Neuron (in vitro differentiated cells): ENCODE measurements around the gene SHCBP1L.

Experiments
- H2AFZ ChIP-seq: one replicate; pipeline ENCODE4 v1.6.1; 2013; ENCODE audit warnings: low read depth, mild to moderate bottlenecking, inconsistent platforms, low read length, moderate library complexity
- H3K27me3 ChIP-seq: one replicate; pipeline ENCODE4 v1.6.1; 2013; ENCODE audit warnings: low read length; ENCODE audit not compliant: insufficient read depth
- H3K36me3 ChIP-seq: one replicate; pipeline ENCODE4 v1.6.1; 2013; ENCODE audit warnings: low read length; ENCODE audit not compliant: insufficient read depth
- H3K4me1 ChIP-seq: one replicate; pipeline ENCODE4 v1.6.1; 2013; ENCODE audit warnings: low read length; ENCODE audit not compliant: insufficient read depth
- H3K4me3 ChIP-seq: 2 replicates; pipeline ENCODE4 v1.5.1; 2013; ENCODE audit warnings: mild to moderate bottlenecking, low read length, moderate library complexity
- H3K9me3 ChIP-seq: one replicate; pipeline ENCODE4 v1.6.1; 2013; ENCODE audit warnings: low read length

The SHCBP1L gene

DNA sequence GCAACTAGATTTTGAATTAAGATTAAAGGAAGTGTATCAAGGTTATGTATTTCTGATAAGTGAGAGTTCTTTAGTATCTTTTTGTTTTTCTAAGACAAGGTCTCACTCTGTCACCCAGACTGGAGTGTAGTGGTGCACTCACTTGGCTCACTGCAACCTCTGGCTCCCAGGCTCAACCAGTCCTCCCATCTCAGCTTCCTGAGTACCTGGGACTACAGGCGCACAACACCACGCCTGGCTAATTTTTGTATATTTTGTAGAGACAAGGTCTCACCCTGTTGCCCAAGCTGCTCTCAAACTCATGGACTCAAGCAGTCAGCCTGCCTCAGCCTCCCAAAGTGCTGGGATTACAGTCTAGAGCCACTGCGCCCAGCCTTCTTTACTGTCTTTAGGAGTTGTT lies 80.1 kb downstream of the SHCBP1L start:
- no peaks in the 10 kb centered on the region for H3K4me1 ChIP-seq
- peaks cover 100% of the 10 kb centered on the region for H3K36me3 ChIP-seq
- no peaks in the 10 kb centered on the region for H3K27me3 ChIP-seq
- no peak overlapping the region for H2AFZ ChIP-seq
- H3K4me3 ChIP-seq: no peak overlapping the region
- peaks cover 4% of the 10 kb centered on the region for H3K9me3 ChIP-seq

- Histone ChIP-seq H2AFZ (no peak overlapping the region), H3K27me3 (no peaks in the 10 kb centered on the region), H3K4me3 (no peak overlapping the region), H3K36me3 (peaks cover 99% of the 10 kb centered on the region), H3K9me3 (peaks cover 4% of the 10 kb centered on the region), H3K4me1 (no peaks in the 10 kb centered on the region)
These were observed 83.7 kb downstream of the SHCBP1L start for GRCh38 chr1:182869241-182869666.

DNA sequence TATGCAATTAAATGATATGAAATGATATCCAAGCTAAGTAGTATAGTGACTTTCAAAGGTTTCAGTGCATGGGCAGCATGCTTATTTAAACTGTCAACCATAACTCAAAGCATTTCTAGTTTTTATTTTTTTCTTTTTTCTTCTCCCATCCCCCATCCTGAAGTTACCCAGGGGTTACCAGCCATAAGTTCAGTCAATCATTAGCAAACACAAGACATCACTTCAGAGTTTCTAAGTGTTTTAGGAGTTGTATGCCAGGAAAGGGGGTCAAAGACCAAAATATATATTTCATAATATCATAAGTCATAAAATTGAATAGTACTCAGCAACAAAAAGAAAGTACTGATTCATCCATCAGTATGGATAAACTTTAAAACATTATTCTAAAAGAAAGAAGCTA lies 85.1 kb downstream of the SHCBP1L start:
- Histone ChIP-seq H2AFZ (no peak overlapping the region), H3K27me3 (no peaks in the 10 kb centered on the region), H3K4me1 (no peaks in the 10 kb centered on the region), H3K36me3 (peaks cover 99% of the 10 kb centered on the region), H3K9me3 (peaks cover 4% of the 10 kb centered on the region), H3K4me3 (no peak overlapping the region)

DNA sequence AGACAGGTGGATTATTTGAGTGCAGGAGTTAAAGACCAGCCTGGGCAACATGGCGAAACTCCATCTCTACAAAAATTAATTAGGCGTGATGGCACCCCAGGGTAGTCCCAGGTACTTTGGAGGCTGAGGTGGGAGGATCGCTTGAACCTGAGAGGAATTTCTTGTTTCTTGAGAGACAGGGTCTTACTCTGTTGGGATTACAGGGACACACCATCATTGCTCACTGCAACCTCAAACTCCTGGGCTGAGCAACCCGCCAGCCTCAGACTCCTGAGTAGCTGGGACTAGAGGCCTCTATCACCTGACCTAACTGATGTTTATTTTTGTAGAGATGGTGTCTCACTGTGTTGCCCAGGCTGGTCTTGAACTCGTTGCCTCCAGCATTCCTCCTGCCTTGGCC lies 89.0 kb downstream of the SHCBP1L start:
- Histone ChIP-seq H3K27me3 (no peaks in the 10 kb centered on the region), H3K4me1 (no peaks in the 10 kb centered on the region), H2AFZ (no peak overlapping the region), H3K36me3 (peaks cover 100% of the 10 kb centered on the region), H3K9me3 (no peaks in the 10 kb centered on the region), H3K4me3 (no peak overlapping the region)

GRCh38 chr1:182862827-182863226 lies 90.1 kb downstream of the SHCBP1L start:
- Histone ChIP-seq H3K9me3 (no peaks in the 10 kb centered on the region), H3K4me3 (no peak overlapping the region), H3K27me3 (no peaks in the 10 kb centered on the region), H2AFZ (no peak overlapping the region), H3K36me3 (peaks cover 100% of the 10 kb centered on the region), H3K4me1 (no peaks in the 10 kb centered on the region)

DNA sequence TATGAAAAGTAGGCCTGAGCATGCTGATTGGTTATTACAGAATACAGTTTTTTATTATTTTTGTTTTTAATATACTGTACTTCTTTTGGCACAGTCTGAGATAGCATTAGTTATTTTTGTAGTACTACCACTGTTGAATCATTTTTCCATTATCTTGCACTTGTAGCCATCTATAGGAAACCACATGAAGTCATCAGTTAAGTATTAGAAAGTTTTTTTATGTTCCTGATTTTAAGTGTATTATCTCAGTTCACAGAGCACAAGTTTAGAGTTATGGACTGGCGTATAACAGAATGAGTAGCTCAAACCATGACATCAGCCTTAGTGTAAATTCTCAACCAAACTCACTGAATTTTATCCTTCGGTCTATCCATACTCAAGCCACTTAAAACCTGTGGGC lies 91.0 kb downstream of the SHCBP1L start:
- no peaks in the 10 kb centered on the region for H3K9me3 ChIP-seq
- H3K27me3 ChIP-seq: no peaks in the 10 kb centered on the region
- peaks cover 100% of the 10 kb centered on the region for H3K36me3 ChIP-seq
- no peak overlapping the region for H3K4me3 ChIP-seq
- no peak overlapping the region for H2AFZ ChIP-seq
- no peaks in the 10 kb centered on the region for H3K4me1 ChIP-seq

DNA sequence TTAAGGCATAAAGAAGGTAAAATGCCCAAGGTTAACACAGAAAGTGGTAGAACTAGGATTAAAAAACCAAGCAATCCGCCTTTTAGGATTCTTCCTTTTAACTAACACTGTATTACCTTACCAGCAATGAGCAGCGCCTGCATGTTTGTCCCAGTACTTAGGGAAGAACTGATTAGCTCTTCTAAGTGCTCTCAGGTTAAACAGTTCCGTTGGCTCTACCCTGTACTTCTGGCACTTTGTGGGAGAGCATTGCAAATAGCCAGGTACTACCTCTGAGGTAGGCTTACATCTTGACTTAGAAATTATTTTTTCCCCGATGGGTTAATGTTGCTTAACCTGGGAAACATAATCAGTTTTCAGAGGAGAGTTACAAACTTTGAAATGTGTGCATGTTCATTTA lies 92.3 kb downstream of the SHCBP1L start:
- H3K27me3 ChIP-seq: no peaks in the 10 kb centered on the region
- H3K9me3 ChIP-seq: no peaks in the 10 kb centered on the region
- H2AFZ ChIP-seq: no peak overlapping the region
- peaks cover 100% of the 10 kb centered on the region for H3K36me3 ChIP-seq
- no peak overlapping the region for H3K4me3 ChIP-seq
- no peaks in the 10 kb centered on the region for H3K4me1 ChIP-seq

DNA sequence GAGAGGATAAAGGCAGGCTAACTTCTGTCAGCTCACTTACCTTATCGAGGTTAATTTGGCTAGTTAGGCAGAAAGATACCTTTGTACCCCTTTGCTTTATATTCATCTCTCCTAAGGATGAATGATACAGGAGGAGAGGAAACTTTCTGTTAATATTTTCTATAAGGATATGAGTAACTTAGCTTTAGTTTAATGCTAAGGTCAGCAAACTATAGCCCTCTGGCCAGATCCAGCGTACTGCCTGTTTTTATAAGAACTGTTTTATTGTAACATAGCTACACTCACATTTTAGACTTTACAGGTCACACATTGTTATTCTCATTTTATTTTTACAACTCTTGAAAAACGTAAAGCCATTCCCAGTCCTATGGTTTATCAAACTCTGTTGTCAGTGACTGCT lies 95.8 kb downstream of the SHCBP1L start:
- Histone ChIP-seq H3K36me3 (peaks cover 100% of the 10 kb centered on the region), H2AFZ (no peak overlapping the region), H3K4me1 (no peaks in the 10 kb centered on the region), H3K9me3 (no peaks in the 10 kb centered on the region), H3K27me3 (no peaks in the 10 kb centered on the region), H3K4me3 (no peak overlapping the region)

DNA sequence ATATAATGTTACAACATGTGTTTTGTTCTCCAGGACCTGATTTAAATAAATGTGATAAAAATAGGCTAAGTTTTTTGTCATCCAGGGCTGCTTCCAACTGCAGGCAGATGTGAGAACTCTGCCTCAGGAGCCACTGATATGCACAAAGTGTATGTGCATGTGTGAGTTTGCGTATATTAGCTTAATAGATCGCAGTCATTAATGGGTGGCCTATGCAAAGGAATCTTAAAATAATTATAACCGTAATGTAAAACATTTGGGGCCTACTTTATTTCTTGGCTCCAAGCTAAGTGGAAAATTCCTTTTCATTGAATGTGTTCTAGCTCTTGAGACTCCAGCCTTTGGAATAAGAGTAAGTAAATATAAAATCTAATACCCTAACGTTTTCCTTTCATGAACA lies 97.1 kb downstream of the SHCBP1L start:
- Histone ChIP-seq H3K9me3 (no peaks in the 10 kb centered on the region), H3K27me3 (no peaks in the 10 kb centered on the region), H3K4me1 (no peaks in the 10 kb centered on the region), H2AFZ (no peak overlapping the region), H3K4me3 (no peak overlapping the region), H3K36me3 (peaks cover 100% of the 10 kb centered on the region)

DNA sequence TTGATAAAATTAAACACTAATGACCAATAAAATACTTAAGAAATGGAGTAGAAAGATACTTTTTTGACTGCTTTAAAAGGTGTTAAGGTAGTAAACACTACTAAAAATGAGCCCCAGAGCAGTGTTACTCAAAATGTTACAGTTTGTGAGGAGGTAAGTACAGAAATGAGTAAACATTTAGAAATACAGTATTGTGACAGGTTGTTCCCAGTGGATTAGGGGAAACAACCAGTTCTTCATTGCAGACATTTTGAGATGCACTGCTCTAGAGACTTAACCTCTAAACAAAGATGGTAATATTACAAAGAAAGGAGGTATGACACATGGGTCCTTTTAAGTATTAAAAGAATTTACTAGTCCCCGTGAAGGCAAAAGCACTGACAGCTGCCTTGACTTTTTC lies 101.1 kb downstream of the SHCBP1L start:
- H3K36me3 ChIP-seq: peaks cover 99% of the 10 kb centered on the region
- H2AFZ ChIP-seq: no peak overlapping the region
- no peak overlapping the region for H3K4me3 ChIP-seq
- no peaks in the 10 kb centered on the region for H3K27me3 ChIP-seq
- no peaks in the 10 kb centered on the region for H3K9me3 ChIP-seq
- no peaks in the 10 kb centered on the region for H3K4me1 ChIP-seq

DNA sequence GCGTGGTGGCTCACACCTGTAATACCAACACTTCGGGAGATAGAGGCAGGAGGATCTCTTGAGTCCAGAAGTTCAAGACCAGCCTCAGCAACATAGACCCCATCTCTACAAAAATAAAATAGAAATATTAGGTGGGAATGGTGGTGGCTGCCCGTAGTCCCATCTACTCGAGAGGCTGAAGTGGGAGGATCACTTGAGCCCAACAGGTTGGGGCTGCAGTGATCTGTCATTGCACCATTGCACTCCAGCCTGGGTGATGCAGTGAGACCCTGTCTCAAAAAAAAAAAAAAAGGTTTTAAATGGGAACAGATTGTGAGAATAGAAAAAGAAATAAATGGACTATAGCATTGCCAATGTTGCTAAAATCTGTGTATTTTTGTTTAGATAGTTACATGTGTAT lies 102.6 kb downstream of the SHCBP1L start:
- Histone ChIP-seq H3K4me3 (no peak overlapping the region), H2AFZ (no peak overlapping the region), H3K36me3 (peaks cover 99% of the 10 kb centered on the region), H3K27me3 (no peaks in the 10 kb centered on the region), H3K9me3 (no peaks in the 10 kb centered on the region), H3K4me1 (no peaks in the 10 kb centered on the region)
